NCI-H345 treated with DMSO at 0.1 percent for 48 hours (cell line): ENCODE data around the gene CTNNBL1.
"Not testable (repeated sequence)": the region's sequence is repeated elsewhere in the genome, so short reads cannot be mapped to it uniquely, and the experiment has no call there.

Experiments used
- DNase-seq: peaks from one replicate; lab custom pipeline; 2025; ENCODE audit not compliant: unreplicated experiment; lab: John Stamatoyannopoulos, UW

Gene CTNNBL1

GRCh38 chr20:37706298-37706697 lies 12.5 kb downstream of the CTNNBL1 start:
- no peak for DNase-seq

- DNase-seq: no peak
Observed at GRCh38 chr20:37711001-37711400, 17.2 kb downstream of the CTNNBL1 start.

- no peak for DNase-seq
Observed at GRCh38 chr20:37711994-37712964, 18.4 kb downstream of the CTNNBL1 start.

GRCh38 chr20:37713396-37713795 lies 19.6 kb downstream of the CTNNBL1 start:
- no peak for DNase-seq

GRCh38 chr20:37714978-37715672 lies 21.3 kb downstream of the CTNNBL1 start:
- no peak for DNase-seq

GRCh38 chr20:37721751-37722150 lies 27.9 kb downstream of the CTNNBL1 start:
- DNase-seq: no peak

GRCh38 chr20:37722312-37722711 lies 28.5 kb downstream of the CTNNBL1 start:
- DNase-seq: not testable (repeated sequence)

GRCh38 chr20:37723668-37724067 lies 29.8 kb downstream of the CTNNBL1 start:
- DNase-seq: no peak

- DNase-seq: no peak
Observed at GRCh38 chr20:37725165-37725564, 31.3 kb downstream of the CTNNBL1 start.

- no peak for DNase-seq
Observed at GRCh38 chr20:37725855-37726254, 32.0 kb downstream of the CTNNBL1 start.

- DNase-seq: no peak
Observed at GRCh38 chr20:37726321-37726720, 32.5 kb downstream of the CTNNBL1 start.

- DNase-seq: no peak
Observed at GRCh38 chr20:37726971-37727956, 33.4 kb downstream of the CTNNBL1 start.

- no peak for DNase-seq
Observed at GRCh38 chr20:37727957-37728634, 34.3 kb downstream of the CTNNBL1 start.

- no peak for DNase-seq
Observed at GRCh38 chr20:37728635-37728983, 34.8 kb downstream of the CTNNBL1 start.

GRCh38 chr20:37729452-37729851 lies 35.6 kb downstream of the CTNNBL1 start:
- DNase-seq: no peak

- DNase-seq: no peak
Observed at GRCh38 chr20:37729909-37730308, 36.1 kb downstream of the CTNNBL1 start.

- DNase-seq: no peak
Observed at GRCh38 chr20:37733416-37733815, 39.6 kb downstream of the CTNNBL1 start.

- no peak for DNase-seq
Observed at GRCh38 chr20:37734228-37734985, 40.6 kb downstream of the CTNNBL1 start.

- no peak for DNase-seq
Observed at GRCh38 chr20:37735541-37735940, 41.7 kb downstream of the CTNNBL1 start.

GRCh38 chr20:37736132-37736531 lies 42.3 kb downstream of the CTNNBL1 start:
- no peak for DNase-seq
